HepG2 (cell line): ENCODE data around the gene OPTN. TPM values are rescaled to one million over a fixed set of nuclear protein-coding genes. Genes with fewer than 3 reads are reported as not detected.

Source experiments
- ARID5B ChIP-seq: IDR thresholded peaks from 2 replicates; pipeline ENCODE4 v1.4.0; 2020; ENCODE audit warnings: mild to moderate bottlenecking, missing genetic modification reagents
- EP300 ChIP-seq, 3 experiments: sonication (generic) in 1 of 3; formaldehyde crosslinking in 1 of 3; IDR thresholded peaks; 2 replicates each; pipeline versions ENCODE4 v1.5.1 to v1.6.1; 2011 to 2020; ENCODE audit warnings: low read depth in 2 of 3, low read length in 2 of 3, borderline replicate concordance in 1 of 3, improper control_type of control experiment in 1 of 3, mild to moderate bottlenecking in 1 of 3, missing genetic modification reagents in 1 of 3, moderate library complexity in 1 of 3
- FOXK2 ChIP-seq: fragments of 450-650 bp; IDR thresholded peaks from 2 replicates; pipeline ENCODE4 v1.6.1; 2016
- HNF4A ChIP-seq: sonication (generic); formaldehyde crosslinking; IDR thresholded peaks from 2 replicates; pipeline ENCODE4 v1.4.0; 2020; ENCODE audit warnings: missing genetic modification reagents
- KDM6A ChIP-seq: IDR thresholded peaks from 2 replicates; pipeline ENCODE4 v1.6.1; 2016; ENCODE audit warnings: low read depth
- KIAA2018 ChIP-seq: sonication (generic); formaldehyde crosslinking; IDR thresholded peaks from 2 replicates; pipeline ENCODE4 v1.5.0; 2020; ENCODE audit warnings: mild to moderate bottlenecking, missing genetic modification reagents, borderline replicate concordance
- NCOA2 ChIP-seq: sonication (generic); formaldehyde crosslinking; IDR thresholded peaks from 2 replicates; pipeline ENCODE4 v1.8.0; 2022; ENCODE audit warnings: inconsistent platforms
- RARA ChIP-seq: IDR thresholded peaks from 2 replicates; pipeline ENCODE4 v1.6.1; 2016; ENCODE audit warnings: missing genetic modification reagents, missing compliant biosample characterization
- RXRB ChIP-seq: IDR thresholded peaks from 2 replicates; pipeline ENCODE4 v1.6.1; 2016; ENCODE audit warnings: borderline replicate concordance, missing genetic modification reagents, missing compliant biosample characterization
- SALL1 ChIP-seq: sonication (generic); formaldehyde crosslinking; IDR thresholded peaks from 2 replicates; pipeline ENCODE4 v1.8.0; 2022; ENCODE audit warnings: mild to moderate bottlenecking, missing genetic modification reagents
- SRSF9 ChIP-seq: fragments of 200-400 bp; formaldehyde crosslinking; IDR thresholded peaks from 2 replicates; pipeline ENCODE4 v1.6.1; 2018; ENCODE audit warnings: borderline replicate concordance, mild to moderate bottlenecking, low read depth, low read length; ENCODE audit not compliant: insufficient read depth, poor library complexity, severe bottlenecking
- TFAP4 ChIP-seq: sonication (generic); IDR thresholded peaks from 2 replicates; pipeline ENCODE4 v1.6.1; 2016; ENCODE audit warnings: low read depth, borderline replicate concordance
- ZBTB7B ChIP-seq: sonication (generic); formaldehyde crosslinking; IDR thresholded peaks from 2 replicates; pipeline ENCODE4 v1.4.0; 2020; ENCODE audit warnings: missing genetic modification reagents
- ZNF512 ChIP-seq: sonication (generic); formaldehyde crosslinking; IDR thresholded peaks from 2 replicates; pipeline ENCODE4 v1.4.0; 2020; ENCODE audit warnings: mild to moderate bottlenecking, missing genetic modification reagents
- ZSCAN9 ChIP-seq: IDR thresholded peaks from 2 replicates; pipeline ENCODE4 v1.6.1; 2016; ENCODE audit warnings: borderline replicate concordance
- polyA plus RNA-seq, 8 experiments: library from polyadenylated mRNA; depleted of rRNA in 3 of 8; stranded (reverse) in 7 of 8; unstranded in 1 of 8; fragments of >200 nt; fragmentation: Illumina TruSeq in 4 of 8; extraction: Trizol in 4 of 8; gene quantifications; 2 replicates each; pipeline versions ENCODE4 v1.2.1 to v1.2.3, GENCODE V29; 2011 to 2016; ENCODE audit warnings: low read depth in 4 of 8, missing spikeins in 1 of 8, mixed read lengths in 1 of 8; ENCODE audit not compliant: insufficient read depth in 1 of 8
- total RNA-seq, 5 experiments: library from RNA; depleted of rRNA; stranded (reverse); fragments of >200 nt; fragmentation: Illumina TruSeq; extraction: Trizol; gene quantifications; 2 replicates each; pipeline ENCODE4 v1.2.3, GENCODE V29; 2016; ENCODE audit warnings: low read depth in 1 of 5

OPTN gene
- total and polyA plus RNA-seq, 2 of the 13 experiments (the other 11 are each of a cell fraction or from before 2014, with no cell fraction given), result 13.4 to 46.6 TPM

- TF ChIP-seq KIAA2018 (no peak), RARA (CRISPR knock-in tag) (peak; percentile 19; the same call in 1 of the 2 replicates), ARID5B (CRISPR knock-in tag) (peak; percentile 37), ZBTB7B (CRISPR knock-in tag) (peak; percentile 47; the same call in 1 of the 2 replicates), FOXK2 (no peak), SALL1 (CRISPR knock-in tag) (peak; percentile 84), SRSF9 (no peak), KDM6A (CRISPR knock-in tag) (peak; percentile 68; the same call in 1 of the 2 replicates), ZNF512 (CRISPR knock-in tag) (no peak), EP300 (IDR thresholded peaks at IDR 0.05; ENCODE audit: low read depth in 2 of 2, low read length in 2 of 2) (peak in 1 of 2 experiments; percentile 77; a peak in 2 of 4 replicates), EP300 (CRISPR knock-in tag; IDR thresholded peaks at IDR 0.05; ENCODE audit: borderline replicate concordance) (no peak), ZSCAN9 (CRISPR knock-in tag) (no peak), RXRB (CRISPR knock-in tag) (0 out of 2 replicates have a peak, but pooled peaks have one; percentile 30), TFAP4 (no peak), HNF4A (peak; percentile 98), NCOA2 (CRISPR knock-in tag) (peak; percentile 20; the same call in 1 of the 2 replicates)
Measured at GRCh38 chr10:13173616-13174015, 73.7 kb downstream of the OPTN start (continued).
